ENCODE results near the gene FCRL6. TPM values are rescaled to one million over a fixed set of nuclear protein-coding genes. Genes with fewer than 3 reads are reported as not detected.

Gene FCRL6
- total RNA-seq, 1 donor from 2014 or later, result 0.33 TPM

DNA sequence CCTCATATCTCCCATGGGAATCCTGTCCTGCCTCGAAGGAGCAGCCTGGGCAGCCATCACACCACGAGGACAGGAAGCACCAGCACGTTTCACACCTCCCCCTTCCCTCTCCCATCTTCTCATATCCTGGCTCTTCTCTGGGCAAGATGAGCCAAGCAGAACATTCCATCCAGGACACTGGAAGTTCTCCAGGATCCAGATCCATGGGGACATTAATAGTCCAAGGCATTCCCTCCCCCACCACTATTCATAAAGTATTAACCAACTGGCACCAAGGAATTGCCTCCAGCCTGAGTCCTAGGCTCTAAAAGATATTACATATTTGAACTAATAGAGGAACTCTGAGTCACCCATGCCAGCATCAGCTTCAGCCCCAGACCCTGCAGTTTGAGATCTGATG is 33.2 kb downstream of the FCRL6 start:
- no peak for DNase-seq
- no peaks in the 10 kb centered on the region for H3K9me3 ChIP-seq (replicated peaks)
- no peak overlapping the region for H3K4me3 ChIP-seq
- peaks cover 5% of the 10 kb centered on the region for H3K4me1 ChIP-seq
- peaks cover 5% of the 10 kb centered on the region for H3K36me3 ChIP-seq
- H3K27ac ChIP-seq (replicated peaks), result no peak overlapping the region
- intact Hi-C loops (cut with micrococcal nuclease), result no loop called here
- no peaks in the 10 kb centered on the region for H3K27me3 ChIP-seq (ENCODE audit: low read depth)
- TF ChIP-seq, protein P1, sequence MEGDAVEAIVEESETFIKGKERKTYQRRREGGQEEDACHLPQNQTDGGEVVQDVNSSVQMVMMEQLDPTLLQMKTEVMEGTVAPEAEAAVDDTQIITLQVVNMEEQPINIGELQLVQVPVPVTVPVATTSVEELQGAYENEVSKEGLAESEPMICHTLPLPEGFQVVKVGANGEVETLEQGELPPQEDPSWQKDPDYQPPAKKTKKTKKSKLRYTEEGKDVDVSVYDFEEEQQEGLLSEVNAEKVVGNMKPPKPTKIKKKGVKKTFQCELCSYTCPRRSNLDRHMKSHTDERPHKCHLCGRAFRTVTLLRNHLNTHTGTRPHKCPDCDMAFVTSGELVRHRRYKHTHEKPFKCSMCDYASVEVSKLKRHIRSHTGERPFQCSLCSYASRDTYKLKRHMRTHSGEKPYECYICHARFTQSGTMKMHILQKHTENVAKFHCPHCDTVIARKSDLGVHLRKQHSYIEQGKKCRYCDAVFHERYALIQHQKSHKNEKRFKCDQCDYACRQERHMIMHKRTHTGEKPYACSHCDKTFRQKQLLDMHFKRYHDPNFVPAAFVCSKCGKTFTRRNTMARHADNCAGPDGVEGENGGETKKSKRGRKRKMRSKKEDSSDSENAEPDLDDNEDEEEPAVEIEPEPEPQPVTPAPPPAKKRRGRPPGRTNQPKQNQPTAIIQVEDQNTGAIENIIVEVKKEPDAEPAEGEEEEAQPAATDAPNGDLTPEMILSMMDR (IDR thresholded peaks at IDR 0.05; ENCODE audit: borderline replicate concordance), result no peak

DNA sequence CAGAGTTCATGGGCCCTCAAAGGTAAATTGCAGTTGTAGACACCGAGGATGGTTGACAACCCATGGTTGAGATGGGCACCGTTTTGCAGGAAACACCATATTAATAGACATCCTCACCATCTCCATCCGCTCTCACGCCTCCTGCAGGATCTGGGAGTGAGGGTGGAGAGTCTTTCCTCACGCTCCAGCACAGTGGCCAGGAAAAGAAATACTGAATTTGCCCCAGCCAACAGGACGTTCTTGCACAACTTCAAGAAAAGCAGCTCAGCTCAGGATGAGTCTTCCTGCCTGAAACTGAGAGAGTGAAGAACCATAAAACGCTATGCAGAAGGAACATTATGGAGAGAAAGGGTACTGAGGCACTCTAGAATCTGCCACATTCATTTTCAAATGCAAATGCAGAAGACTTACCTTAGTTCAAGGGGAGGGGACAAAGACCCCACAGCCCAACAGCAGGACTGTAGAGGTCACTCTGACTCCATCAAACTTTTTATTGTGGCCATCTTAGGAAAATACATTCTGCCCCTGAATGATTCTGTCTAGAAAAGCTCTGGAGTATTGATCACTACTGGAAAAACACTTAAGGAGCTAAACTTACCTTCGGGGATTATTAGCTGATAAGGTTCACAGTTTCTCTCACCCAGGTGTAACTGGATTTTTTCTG is 33.8 kb downstream of the FCRL6 start:
- Histone ChIP-seq H3K36me3 (peaks cover 5% of the 10 kb centered on the region), H3K4me3 (no peak overlapping the region), H3K27me3 (ENCODE audit: low read depth) (no peaks in the 10 kb centered on the region), H3K9me3 (replicated peaks) (no peaks in the 10 kb centered on the region), H3K27ac (replicated peaks) (no peak overlapping the region), H3K4me1 (peaks cover 4% of the 10 kb centered on the region)
- intact Hi-C loops (cut with micrococcal nuclease), result no loop called here
- DNase-seq, result no peak
- TF ChIP-seq, protein P1 (IDR thresholded peaks at IDR 0.05; ENCODE audit: borderline replicate concordance), result peak; percentile 38

DNA sequence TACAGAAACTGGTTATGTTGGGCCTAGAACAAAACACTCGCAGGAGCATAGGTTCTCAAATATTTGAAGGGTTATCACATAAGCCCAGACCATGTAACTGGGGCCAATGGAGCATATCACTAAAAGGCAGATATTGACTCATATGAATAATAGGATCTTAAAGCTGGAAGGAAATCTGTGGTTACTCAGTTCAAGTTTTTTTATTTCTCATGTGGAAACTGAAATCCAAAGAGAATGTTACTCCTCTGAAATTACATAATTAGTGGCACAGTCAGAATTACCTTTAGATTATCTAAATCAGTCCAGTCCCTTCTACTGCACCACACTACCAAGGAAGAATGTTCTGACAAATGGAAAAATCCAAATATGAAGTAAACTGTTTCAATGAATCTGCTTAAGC is 36.6 kb downstream of the FCRL6 start:
- peaks cover 5% of the 10 kb centered on the region for H3K36me3 ChIP-seq
- no peak overlapping the region for H3K27ac ChIP-seq (replicated peaks)
- no peak overlapping the region for H3K4me3 ChIP-seq
- TF ChIP-seq, protein P1 (IDR thresholded peaks at IDR 0.05; ENCODE audit: borderline replicate concordance), result no peak
- no peak for DNase-seq
- intact Hi-C loops (cut with micrococcal nuclease), result no loop called here
- H3K27me3 ChIP-seq (ENCODE audit: low read depth), result no peaks in the 10 kb centered on the region
- H3K4me1 ChIP-seq, result peaks cover 4% of the 10 kb centered on the region
- no peaks in the 10 kb centered on the region for H3K9me3 ChIP-seq (replicated peaks)

DNA sequence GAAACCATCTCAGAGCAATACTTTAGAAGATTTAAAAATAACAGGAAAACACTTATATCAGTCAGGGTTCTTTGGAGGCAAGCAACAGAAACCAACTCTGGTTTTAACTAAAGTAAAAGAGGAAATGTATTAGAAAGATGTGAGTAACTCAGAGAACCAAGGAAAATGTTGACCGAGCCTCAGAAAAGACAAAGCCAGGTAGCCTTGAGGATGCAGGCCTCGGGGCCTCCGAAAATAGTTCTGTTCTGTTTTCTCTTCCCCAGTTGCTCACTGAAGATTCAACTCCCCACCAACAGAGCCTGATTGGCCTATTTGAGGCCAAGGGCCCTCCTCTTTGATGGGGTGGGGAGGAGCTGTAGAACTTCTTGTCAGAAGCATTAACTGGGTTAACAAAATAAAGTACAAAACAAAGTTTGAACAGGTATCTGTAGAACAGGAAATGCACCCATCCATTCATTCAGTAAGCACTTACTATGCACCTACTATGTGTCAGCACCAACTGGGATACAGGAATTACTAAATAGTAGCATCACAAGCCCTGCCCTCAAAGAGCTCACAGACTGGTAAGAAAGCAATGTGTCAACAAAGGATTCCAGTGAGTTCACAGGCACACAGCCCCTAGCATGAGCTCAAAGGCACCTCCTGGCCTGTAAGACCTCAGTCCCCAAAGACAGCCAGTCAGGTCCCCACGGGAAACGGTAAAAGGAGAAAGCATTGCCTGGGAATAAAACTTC is 37.1 kb downstream of the FCRL6 start:
- no peak for DNase-seq
- intact Hi-C loops (cut with micrococcal nuclease), result no loop called here
- peaks cover 5% of the 10 kb centered on the region for H3K36me3 ChIP-seq
- H3K4me1 ChIP-seq, result peaks cover 4% of the 10 kb centered on the region
- no peak overlapping the region for H3K27ac ChIP-seq (replicated peaks)
- H3K9me3 ChIP-seq (replicated peaks), result no peaks in the 10 kb centered on the region
- no peak overlapping the region for H3K4me3 ChIP-seq
- TF ChIP-seq, protein P1 (IDR thresholded peaks at IDR 0.05; ENCODE audit: borderline replicate concordance), result no peak
- H3K27me3 ChIP-seq (ENCODE audit: low read depth), result no peaks in the 10 kb centered on the region

DNA sequence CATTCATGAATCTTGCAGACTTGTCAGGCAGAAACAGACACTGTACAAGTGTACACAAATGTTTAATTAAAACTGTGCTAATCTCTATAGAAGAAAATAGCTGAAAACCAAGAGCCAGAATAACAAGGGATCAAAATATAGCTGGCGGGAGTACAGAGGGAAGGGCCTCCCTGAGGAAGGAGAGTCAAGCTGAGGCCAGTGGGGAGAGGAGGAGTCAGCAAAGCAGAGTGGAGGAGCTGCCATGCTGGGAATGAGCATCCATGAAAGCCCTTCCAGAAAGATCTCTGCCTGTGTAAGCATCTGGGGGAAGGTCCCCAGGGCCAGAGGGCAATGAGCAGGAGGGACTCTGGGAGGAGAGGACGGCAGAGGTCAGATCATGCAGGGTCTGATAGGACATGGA is 39.6 kb downstream of the FCRL6 start:
- Histone ChIP-seq H3K4me1 (no peaks in the 10 kb centered on the region), H3K27me3 (ENCODE audit: low read depth) (no peaks in the 10 kb centered on the region), H3K27ac (replicated peaks) (no peak overlapping the region), H3K4me3 (no peak overlapping the region), H3K9me3 (replicated peaks) (no peaks in the 10 kb centered on the region), H3K36me3 (peaks cover 5% of the 10 kb centered on the region)
- TF ChIP-seq, protein P1 (IDR thresholded peaks at IDR 0.05; ENCODE audit: borderline replicate concordance), result no peak
- intact Hi-C loops (cut with micrococcal nuclease), result no loop called here
- no peak for DNase-seq
